Measurements from ENCODE around the gene PRM1. TPM values are rescaled to one million over a fixed set of nuclear protein-coding genes. Genes with fewer than 3 reads are reported as not detected.

Gene PRM1
- total RNA-seq, 1 experiment from 2014 or later = not detected

DNA sequence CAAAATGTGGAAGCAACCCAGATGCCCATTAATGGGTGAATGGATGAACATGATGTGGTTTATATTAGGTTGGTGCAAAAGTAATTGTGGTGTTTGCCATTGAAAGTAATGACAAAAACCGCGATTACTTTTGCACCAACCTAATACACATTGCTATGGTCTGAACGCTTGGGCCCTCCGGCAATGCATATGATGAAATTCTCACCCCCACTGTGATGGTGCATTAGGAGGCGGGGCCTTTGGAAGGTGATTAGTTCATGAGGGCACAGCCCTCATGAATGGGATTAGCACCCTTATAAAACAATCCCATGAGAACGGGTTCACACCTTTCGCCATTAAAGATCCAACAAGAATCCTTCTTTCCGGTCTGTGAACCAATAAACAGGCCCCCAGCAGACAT, 25.3 kb upstream of the PRM1 start:
- H3F3A ChIP-seq (ENCODE audit: insufficient read depth, low read depth) = 0 out of 2 replicates have a peak, but pooled peaks cover 5% of the 10 kb centered on the region
- H3K9me2 ChIP-seq (ENCODE audit: insufficient read depth) = no peaks in the 10 kb centered on the region
- H3K4me3 ChIP-seq = no peak overlapping the region
- H3K4me2 ChIP-seq = no peak overlapping the region
- no TSS peak for BruUV-seq (replicated peaks)
- H4K20me1 ChIP-seq (ENCODE audit: insufficient read depth) = no peaks in the 10 kb centered on the region
- H3K27ac ChIP-seq = no peak overlapping the region
- H3K79me2 ChIP-seq (ENCODE audit: low read depth) = no peaks in the 10 kb centered on the region
- no peak overlapping the region for H2AFZ ChIP-seq
- DNase-seq = no peak
- no peaks in the 10 kb centered on the region for H3K36me3 ChIP-seq (ENCODE audit: low read depth)
- no peaks in the 10 kb centered on the region for H3K27me3 ChIP-seq (ENCODE audit: insufficient read depth, low read depth)
- CTCF ChIA-PET = no interaction called here
- H3K4me1 ChIP-seq (replicated peaks; ENCODE audit: insufficient read depth) = peaks cover 19% of the 10 kb centered on the region
- intact Hi-C loops (cut with micrococcal nuclease; ENCODE audit: unreplicated experiment) = no loop called here
- POLR2A ChIA-PET (ENCODE audit: unreplicated experiment) = no interaction called here
- no peaks in the 10 kb centered on the region for H3K9me3 ChIP-seq (ENCODE audit: insufficient read depth, low read depth)
- TF ChIP-seq EZH2 (IDR thresholded peaks at IDR 0.05; ENCODE audit: low read depth) (no peak), CTCF (conservative IDR thresholded peaks at IDR 0.05) (no peak)

DNA sequence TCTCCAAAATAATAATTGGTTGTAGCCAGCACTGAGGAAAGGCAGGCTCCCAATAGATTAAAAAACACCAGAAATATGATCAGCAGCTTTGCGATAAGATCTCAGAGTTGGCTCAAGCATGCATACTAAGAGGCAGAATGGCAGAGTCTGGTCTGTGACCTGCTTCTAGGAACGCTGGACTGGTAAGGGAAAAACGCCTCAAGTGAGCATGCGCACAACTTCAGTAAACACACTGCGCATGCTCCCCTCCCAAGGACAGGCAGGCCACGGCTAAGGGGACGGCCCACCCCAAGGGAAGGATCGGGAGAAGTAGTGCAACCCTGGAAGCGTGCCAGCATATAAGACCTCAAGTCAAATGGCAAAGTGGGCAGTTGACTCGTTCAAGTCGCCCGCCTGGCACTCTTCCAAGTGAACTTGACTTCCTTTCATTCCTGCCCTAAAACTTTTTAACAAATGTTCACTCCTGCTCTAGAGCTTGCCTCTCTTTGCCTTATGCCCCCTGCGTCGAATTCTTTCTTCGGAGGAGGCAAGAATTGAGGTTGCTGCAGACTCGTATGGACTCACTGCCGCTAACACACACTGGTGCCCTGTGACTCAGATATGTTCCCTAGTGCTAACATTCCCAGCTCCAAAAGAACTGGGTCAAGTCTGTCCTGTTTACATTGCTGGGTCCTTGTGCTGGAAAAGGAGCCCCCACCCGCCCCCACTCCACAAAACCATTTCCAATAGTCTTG, 22.4 kb upstream of the PRM1 start:
- CTCF ChIA-PET = interaction anchor here (0.7 kb wide), 1 partner anchor 25 kb away, joined by 3 read pairs; no protein-coding TSS in a partner anchor
- H3K27me3 ChIP-seq (ENCODE audit: insufficient read depth, low read depth) = no peaks in the 10 kb centered on the region
- peak overlapping the region; percentile 52; the same call in 1 of the 2 replicates for H3K27ac ChIP-seq
- TF ChIP-seq CTCF (conservative IDR thresholded peaks at IDR 0.05) (no peak), EZH2 (IDR thresholded peaks at IDR 0.05; ENCODE audit: low read depth) (no peak)
- peaks cover 19% of the 10 kb centered on the region for H3K4me1 ChIP-seq (replicated peaks; ENCODE audit: insufficient read depth)
- DNase-seq = peak; percentile 91 to 93
- H4K20me1 ChIP-seq (ENCODE audit: insufficient read depth) = no peaks in the 10 kb centered on the region
- H3K4me2 ChIP-seq = peak overlapping the region; percentile 73
- peak overlapping the region; percentile 47; the same call in 1 of the 2 replicates for H3K4me3 ChIP-seq
- no peaks in the 10 kb centered on the region for H3K36me3 ChIP-seq (ENCODE audit: low read depth)
- no peaks in the 10 kb centered on the region for H3K79me2 ChIP-seq (ENCODE audit: low read depth)
- H2AFZ ChIP-seq = peak overlapping the region; percentile 70
- H3K9me3 ChIP-seq (ENCODE audit: insufficient read depth, low read depth) = no peaks in the 10 kb centered on the region
- no TSS peak for BruUV-seq (replicated peaks)
- intact Hi-C loops (cut with micrococcal nuclease; ENCODE audit: unreplicated experiment) = no loop called here
- POLR2A ChIA-PET (ENCODE audit: unreplicated experiment) = interaction anchor here (0.6 kb wide), 1 partner anchor 47 kb away, joined by 8 read pairs; no protein-coding TSS in a partner anchor
- H3K9me2 ChIP-seq (ENCODE audit: insufficient read depth) = no peaks in the 10 kb centered on the region
- H3F3A ChIP-seq (ENCODE audit: insufficient read depth, low read depth) = 0 out of 2 replicates have a peak, but pooled peaks cover 5% of the 10 kb centered on the region

GRCh38 chr16:11302977-11303376, 21.8 kb upstream of the PRM1 start:
- Histone ChIP-seq H2AFZ (peak overlapping the region; percentile 70; the same call in 1 of the 2 replicates), H3K9me2 (ENCODE audit: insufficient read depth) (no peaks in the 10 kb centered on the region)
- no TSS peak for BruUV-seq (replicated peaks)

More at GRCh38 chr16:11302977-11303376, 21.8 kb upstream of the PRM1 start:
- TF ChIP-seq EZH2 (IDR thresholded peaks at IDR 0.05; ENCODE audit: low read depth) (no peak), CTCF (conservative IDR thresholded peaks at IDR 0.05) (no peak)
- ChIA-PET POLR2A (ENCODE audit: unreplicated experiment) (no interaction called here), CTCF (interaction anchor here (0.7 kb wide), 1 partner anchor 25 kb away, joined by 3 read pairs; no protein-coding TSS in a partner anchor)
- Histone ChIP-seq H3K4me3 (peak overlapping the region; percentile 19; the same call in 1 of the 2 replicates), H3K4me2 (peak overlapping the region; percentile 73), H3K4me1 (replicated peaks; ENCODE audit: insufficient read depth) (peaks cover 19% of the 10 kb centered on the region), H4K20me1 (ENCODE audit: insufficient read depth) (no peaks in the 10 kb centered on the region), H3K9me3 (ENCODE audit: insufficient read depth, low read depth) (no peaks in the 10 kb centered on the region), H3K27ac (peak overlapping the region; percentile 52), H3K36me3 (ENCODE audit: low read depth) (no peaks in the 10 kb centered on the region), H3F3A (ENCODE audit: insufficient read depth, low read depth) (0 out of 2 replicates have a peak, but pooled peaks cover 5% of the 10 kb centered on the region), H3K27me3 (ENCODE audit: insufficient read depth, low read depth) (no peaks in the 10 kb centered on the region), H3K79me2 (ENCODE audit: low read depth) (no peaks in the 10 kb centered on the region)
- intact Hi-C loops (cut with micrococcal nuclease; ENCODE audit: unreplicated experiment) = no loop called here
- no peak for DNase-seq

Measured in PC-9 (cell line).